GM19240 (cell line): ENCODE results near the gene ANXA2R.

Experiments used
- DNase-seq: peaks from one replicate; pipeline ENCODE4 v3.0.0; 2011; ENCODE audit warnings: low spot score; ENCODE audit not compliant: insufficient read length

Gene ANXA2R

GRCh38 chr5:43000111-43000840, 39.8 kb downstream of the ANXA2R start:
- DNase-seq, result no peak

GRCh38 chr5:42995360-42995751, 44.8 kb downstream of the ANXA2R start:
- DNase-seq, result no peak

- DNase-seq, result no peak
These were observed 45.4 kb downstream of the ANXA2R start for GRCh38 chr5:42994555-42995359.

GRCh38 chr5:42994246-42994554, 45.9 kb downstream of the ANXA2R start:
- no peak for DNase-seq

- DNase-seq, result no peak
These were observed 46.4 kb downstream of the ANXA2R start for GRCh38 chr5:42993516-42994245.

GRCh38 chr5:42992088-42992879, 47.8 kb downstream of the ANXA2R start:
- no peak for DNase-seq

- no peak for DNase-seq
These were observed 48.6 kb downstream of the ANXA2R start for GRCh38 chr5:42991404-42992087.

GRCh38 chr5:42990892-42991291, 49.2 kb downstream of the ANXA2R start:
- no peak for DNase-seq
